Hepatocyte (in vitro differentiated cells): Measurements from ENCODE around the gene GGA1.

ENCODE experiments used
- CTCF ChIP-seq: fragments of 200-600 bp; sonication (generic); IDR thresholded peaks from 2 replicates; pipeline ENCODE4 v1.5.1; 2016; ENCODE audit warnings: antibody characterized with exemption, mild to moderate bottlenecking; ENCODE audit not compliant: poor library complexity
- EZH2 ChIP-seq: fragments of 200-600 bp; sonication (generic); IDR thresholded peaks from 2 replicates; pipeline ENCODE4 v1.6.1; 2016; ENCODE audit warnings: antibody characterized with exemption, mild to moderate bottlenecking, borderline replicate concordance
- EZH2phosphoT487 ChIP-seq: fragments of 200-600 bp; sonication (generic); IDR thresholded peaks from one replicate; pipeline ENCODE4 v1.6.1; 2018; ENCODE audit warnings: antibody characterized with exemption, mild to moderate bottlenecking, low read depth, moderate library complexity; ENCODE audit not compliant: unreplicated experiment, severe bottlenecking

GRCh38 chr22:37623075-37624016 is 14.7 kb downstream of the GGA1 start:
- TF ChIP-seq CTCF: peak; percentile 91
- TF ChIP-seq EZH2phosphoT487: no peak
- TF ChIP-seq EZH2: no peak
